ENCODE data around the gene RIOK2.
"Not testable (repeated sequence)": the region's sequence is repeated elsewhere in the genome, so short reads cannot be mapped to it uniquely, and the experiment has no call there.

DNA sequence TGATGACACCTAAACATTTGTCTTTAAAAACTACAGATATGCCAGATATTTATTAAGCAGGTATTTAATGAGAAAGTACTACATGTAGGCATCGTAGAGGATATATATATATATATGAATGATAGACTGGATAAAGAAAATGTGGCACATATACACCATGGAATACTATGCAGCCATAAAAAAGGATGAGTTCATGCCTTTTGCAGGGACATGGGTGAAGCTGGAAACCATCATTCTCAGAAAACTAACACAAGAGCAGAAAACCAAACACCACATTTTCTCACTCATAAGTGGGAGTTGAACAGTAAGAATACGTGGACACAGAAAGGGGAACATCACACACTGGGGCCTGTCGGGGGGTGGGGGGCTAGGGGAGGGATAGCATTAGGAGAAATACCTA is 3.6 kb downstream of the RIOK2 start:
- TF ChIP-seq EZH2phosphoT487 (IDR thresholded peaks at IDR 0.05; ENCODE audit: borderline replicate concordance, low read length), result not testable (repeated sequence)
- TF ChIP-seq, protein P1, sequence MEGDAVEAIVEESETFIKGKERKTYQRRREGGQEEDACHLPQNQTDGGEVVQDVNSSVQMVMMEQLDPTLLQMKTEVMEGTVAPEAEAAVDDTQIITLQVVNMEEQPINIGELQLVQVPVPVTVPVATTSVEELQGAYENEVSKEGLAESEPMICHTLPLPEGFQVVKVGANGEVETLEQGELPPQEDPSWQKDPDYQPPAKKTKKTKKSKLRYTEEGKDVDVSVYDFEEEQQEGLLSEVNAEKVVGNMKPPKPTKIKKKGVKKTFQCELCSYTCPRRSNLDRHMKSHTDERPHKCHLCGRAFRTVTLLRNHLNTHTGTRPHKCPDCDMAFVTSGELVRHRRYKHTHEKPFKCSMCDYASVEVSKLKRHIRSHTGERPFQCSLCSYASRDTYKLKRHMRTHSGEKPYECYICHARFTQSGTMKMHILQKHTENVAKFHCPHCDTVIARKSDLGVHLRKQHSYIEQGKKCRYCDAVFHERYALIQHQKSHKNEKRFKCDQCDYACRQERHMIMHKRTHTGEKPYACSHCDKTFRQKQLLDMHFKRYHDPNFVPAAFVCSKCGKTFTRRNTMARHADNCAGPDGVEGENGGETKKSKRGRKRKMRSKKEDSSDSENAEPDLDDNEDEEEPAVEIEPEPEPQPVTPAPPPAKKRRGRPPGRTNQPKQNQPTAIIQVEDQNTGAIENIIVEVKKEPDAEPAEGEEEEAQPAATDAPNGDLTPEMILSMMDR (IDR thresholded peaks at IDR 0.05; ENCODE audit: low read depth, low read length, poor library complexity, severe bottlenecking), result not testable (repeated sequence)
